IPS-15b (cell line): Measurements from ENCODE around the gene CIC.
A peak's percentile ranks its signal among the peaks of the same experiment; 100 is the strongest.

Experiments used
- H3K27me3 ChIP-seq: one replicate; pipeline ENCODE4 v1.6.1; 2013; ENCODE audit warnings: low read length; ENCODE audit not compliant: control insufficient read depth, insufficient read depth
- H3K36me3 ChIP-seq: one replicate; pipeline ENCODE4 v1.6.1; 2013; ENCODE audit warnings: low read length; ENCODE audit not compliant: control insufficient read depth, insufficient read depth
- H3K4me1 ChIP-seq: one replicate; pipeline ENCODE4 v1.6.1; 2013; ENCODE audit warnings: mild to moderate bottlenecking, low read length; ENCODE audit not compliant: control insufficient read depth, insufficient read depth
- H3K4me3 ChIP-seq: one replicate; pipeline ENCODE4 v1.5.1; 2013; ENCODE audit warnings: low read depth, low read length
- H3K9ac ChIP-seq: one replicate; pipeline ENCODE4 v1.6.1; 2013; ENCODE audit warnings: low read depth, mild to moderate bottlenecking, low read length
- H3K9me3 ChIP-seq: one replicate; pipeline ENCODE4 v1.6.1; 2013; ENCODE audit warnings: mild to moderate bottlenecking, low read length; ENCODE audit not compliant: control insufficient read depth, insufficient read depth

Gene CIC

DNA sequence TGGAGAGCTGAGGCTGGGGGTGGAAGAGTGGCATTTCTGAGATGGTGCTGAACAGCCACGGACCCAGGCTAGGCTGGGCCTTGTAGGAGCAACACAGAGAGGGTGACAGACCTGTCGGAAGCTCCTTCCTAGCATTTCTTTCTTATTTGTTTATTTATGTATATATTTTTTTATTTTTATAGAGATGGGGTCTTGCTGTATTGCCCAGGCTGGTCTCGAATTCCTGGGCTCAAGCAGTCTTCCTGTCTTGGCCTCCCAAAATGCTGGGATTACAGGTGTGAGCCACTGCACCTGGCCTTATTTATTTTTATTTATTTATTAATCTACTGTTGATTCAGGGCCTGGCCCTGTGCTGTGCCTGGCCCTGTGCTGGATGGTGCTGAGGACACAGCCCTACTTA lies 6.5 kb downstream of the CIC start:
- peaks cover 12% of the 10 kb centered on the region for H3K36me3 ChIP-seq
- H3K4me3 ChIP-seq: no peak overlapping the region

DNA sequence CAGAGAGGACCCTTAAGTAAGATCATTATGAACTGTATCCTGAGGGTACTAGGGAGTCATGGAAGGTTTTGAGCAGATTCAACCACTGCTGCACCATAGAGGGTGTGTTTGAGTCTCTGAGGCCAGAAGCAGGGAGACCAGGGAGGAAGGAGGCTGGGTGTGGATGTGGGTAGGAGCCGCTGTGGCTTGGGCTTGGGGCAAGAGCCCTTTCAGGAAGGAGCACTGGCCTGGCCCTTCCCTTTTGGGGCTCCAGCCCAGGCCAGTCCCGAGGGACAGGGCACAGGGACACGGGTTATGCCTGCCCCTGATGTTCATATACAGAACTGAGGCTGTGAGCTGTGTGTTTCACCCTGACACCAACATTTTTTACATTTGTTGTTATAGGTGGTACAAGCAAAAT lies 7.2 kb downstream of the CIC start:
- Histone ChIP-seq H3K9ac (no peak overlapping the region), H3K36me3 (peaks cover 12% of the 10 kb centered on the region), H3K9me3 (no peaks in the 10 kb centered on the region), H3K4me1 (peaks cover 3% of the 10 kb centered on the region), H3K4me3 (no peak overlapping the region), H3K27me3 (no peaks in the 10 kb centered on the region)

More for the DNA sequence above, 6.5 kb downstream of the CIC start:
- no peaks in the 10 kb centered on the region for H3K27me3 ChIP-seq
- no peaks in the 10 kb centered on the region for H3K9me3 ChIP-seq
- peaks cover 3% of the 10 kb centered on the region for H3K4me1 ChIP-seq
- H3K9ac ChIP-seq: no peak overlapping the region

DNA sequence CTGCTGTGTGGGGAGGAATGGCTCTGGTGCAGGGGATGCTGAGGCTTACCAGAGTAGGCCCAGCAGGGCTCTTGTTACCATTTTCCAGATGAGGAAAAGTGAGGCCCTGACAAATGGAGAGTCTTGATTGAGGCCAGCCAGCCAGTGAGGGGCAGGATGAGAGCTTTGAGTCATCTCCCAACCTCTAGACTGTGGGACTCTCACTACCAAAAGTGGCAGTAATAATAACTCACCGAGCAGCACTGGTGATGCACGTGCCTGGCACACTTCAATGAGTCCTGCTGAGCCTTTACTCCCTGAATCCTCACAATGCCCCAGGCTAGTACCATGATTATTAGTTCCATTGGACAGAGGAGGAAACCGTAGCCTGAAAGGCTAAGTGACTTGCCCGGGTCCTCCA lies 7.8 kb downstream of the CIC start:
- Histone ChIP-seq H3K4me1 (peaks cover 7% of the 10 kb centered on the region), H3K36me3 (peaks cover 12% of the 10 kb centered on the region), H3K9ac (no peak overlapping the region), H3K9me3 (no peaks in the 10 kb centered on the region), H3K27me3 (no peaks in the 10 kb centered on the region), H3K4me3 (no peak overlapping the region)

DNA sequence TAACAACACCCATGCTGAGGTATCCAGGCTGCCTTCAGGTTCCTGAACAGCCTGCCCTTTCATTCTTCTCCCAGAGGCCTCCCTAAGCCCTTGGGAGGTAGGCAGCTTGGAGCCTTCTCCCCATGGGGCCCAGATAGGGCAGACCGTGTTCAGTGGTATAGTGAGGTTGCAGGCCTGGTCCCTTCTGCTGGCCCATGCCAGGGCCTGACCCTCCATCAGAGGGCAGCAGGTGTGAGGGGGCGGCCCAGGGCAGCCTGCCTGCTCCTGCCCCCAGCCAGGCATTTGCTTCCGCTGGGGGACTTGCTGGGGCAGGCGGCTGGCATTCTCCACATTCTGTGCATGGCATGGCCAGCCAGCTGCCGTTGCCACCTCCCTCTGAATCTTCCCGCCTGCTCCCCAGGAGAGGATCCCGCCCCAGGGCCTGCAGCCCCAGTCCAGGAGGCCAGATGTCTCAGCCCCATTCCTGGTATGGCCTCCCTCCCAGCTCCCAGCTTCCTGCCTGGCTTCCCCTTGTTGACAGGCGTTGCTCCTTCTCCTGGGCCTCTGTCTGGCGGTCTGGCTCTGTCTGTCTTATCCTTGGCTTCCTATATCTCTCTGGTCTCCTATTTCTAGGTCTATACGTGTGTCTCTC lies 8.9 kb downstream of the CIC start:
- no peaks in the 10 kb centered on the region for H3K9me3 ChIP-seq
- no peaks in the 10 kb centered on the region for H3K27me3 ChIP-seq
- no peak overlapping the region for H3K9ac ChIP-seq
- H3K36me3 ChIP-seq: peaks cover 12% of the 10 kb centered on the region
- peaks cover 15% of the 10 kb centered on the region for H3K4me1 ChIP-seq
- H3K4me3 ChIP-seq: no peak overlapping the region

DNA sequence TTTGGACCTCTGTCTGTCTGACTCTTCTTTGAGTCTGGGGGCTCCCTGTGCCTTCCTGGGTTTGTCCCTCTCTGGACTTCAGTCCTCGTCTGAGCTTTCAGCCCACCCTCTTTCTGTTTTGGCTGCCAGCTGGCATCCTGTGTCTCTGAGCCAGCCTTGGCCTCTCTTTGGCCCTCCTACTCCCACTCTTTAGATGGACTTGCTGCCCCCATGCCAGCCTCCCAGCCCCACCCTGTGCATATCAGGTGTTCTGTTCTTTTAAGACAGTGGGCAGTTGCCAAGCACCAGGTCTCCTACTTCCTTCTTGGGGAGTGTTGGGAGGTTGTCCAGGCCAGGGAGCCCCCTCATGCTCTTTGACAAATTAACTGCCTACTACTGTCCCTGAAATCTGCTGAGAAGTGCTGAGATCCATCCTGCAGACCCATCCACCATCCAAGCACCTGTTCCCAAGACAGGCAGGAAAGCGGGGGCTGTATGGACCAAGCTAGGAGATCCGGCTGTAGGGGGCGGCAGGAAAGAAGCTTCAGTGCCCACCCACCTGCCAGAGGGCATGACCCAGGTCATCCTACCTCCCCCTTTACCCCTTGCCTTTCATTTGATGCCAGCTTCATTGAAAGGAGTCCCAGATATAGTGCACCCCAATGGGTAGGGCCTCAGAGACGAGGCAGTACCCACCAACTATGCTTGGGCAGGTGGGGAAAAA lies 9.6 kb downstream of the CIC start:
- Histone ChIP-seq H3K36me3 (peaks cover 6% of the 10 kb centered on the region), H3K9ac (no peak overlapping the region), H3K4me1 (peaks cover 20% of the 10 kb centered on the region)

DNA sequence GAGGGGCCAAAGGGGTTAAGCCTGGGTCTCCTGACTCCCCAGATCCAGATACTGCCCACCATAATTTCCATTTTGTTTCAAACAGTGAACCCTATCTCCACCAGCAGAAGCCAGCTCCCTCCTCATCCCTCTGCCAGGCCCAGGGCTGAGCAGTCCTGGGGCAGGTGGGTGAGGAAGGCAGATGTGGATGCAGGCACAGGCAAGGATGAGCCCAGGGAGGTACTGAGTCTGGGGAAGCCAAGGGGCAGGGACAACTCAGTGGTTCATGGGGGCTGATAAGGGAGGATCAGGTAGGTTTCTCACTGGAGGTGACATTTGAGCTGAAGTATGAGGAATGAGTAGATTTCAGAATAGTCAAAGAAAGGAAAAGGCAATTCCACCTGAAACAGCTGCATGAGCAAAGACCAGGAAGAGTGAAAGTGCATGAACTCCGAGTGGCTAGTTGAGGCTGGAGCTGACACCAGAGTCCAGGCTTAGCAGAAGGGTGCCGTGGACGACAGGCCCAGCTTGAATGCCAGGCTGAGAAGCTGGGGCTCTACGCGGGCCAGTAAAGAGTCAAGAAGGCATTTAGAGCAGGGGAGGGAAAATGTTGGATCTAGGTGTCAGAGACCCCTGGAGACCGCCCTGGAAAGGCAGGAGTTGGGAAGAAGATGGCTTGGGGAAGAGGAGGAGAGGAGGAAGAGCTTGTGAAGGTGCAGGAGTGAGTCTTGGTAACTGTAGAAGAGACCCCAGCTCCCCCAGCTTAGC lies 10.3 kb downstream of the CIC start:
- peaks cover 20% of the 10 kb centered on the region for H3K4me1 ChIP-seq
- peak overlapping the region; percentile 76 for H3K9ac ChIP-seq

More for the DNA sequence above, 9.6 kb downstream of the CIC start:
- Histone ChIP-seq H3K4me3 (no peak overlapping the region), H3K27me3 (no peaks in the 10 kb centered on the region), H3K9me3 (no peaks in the 10 kb centered on the region)

DNA sequence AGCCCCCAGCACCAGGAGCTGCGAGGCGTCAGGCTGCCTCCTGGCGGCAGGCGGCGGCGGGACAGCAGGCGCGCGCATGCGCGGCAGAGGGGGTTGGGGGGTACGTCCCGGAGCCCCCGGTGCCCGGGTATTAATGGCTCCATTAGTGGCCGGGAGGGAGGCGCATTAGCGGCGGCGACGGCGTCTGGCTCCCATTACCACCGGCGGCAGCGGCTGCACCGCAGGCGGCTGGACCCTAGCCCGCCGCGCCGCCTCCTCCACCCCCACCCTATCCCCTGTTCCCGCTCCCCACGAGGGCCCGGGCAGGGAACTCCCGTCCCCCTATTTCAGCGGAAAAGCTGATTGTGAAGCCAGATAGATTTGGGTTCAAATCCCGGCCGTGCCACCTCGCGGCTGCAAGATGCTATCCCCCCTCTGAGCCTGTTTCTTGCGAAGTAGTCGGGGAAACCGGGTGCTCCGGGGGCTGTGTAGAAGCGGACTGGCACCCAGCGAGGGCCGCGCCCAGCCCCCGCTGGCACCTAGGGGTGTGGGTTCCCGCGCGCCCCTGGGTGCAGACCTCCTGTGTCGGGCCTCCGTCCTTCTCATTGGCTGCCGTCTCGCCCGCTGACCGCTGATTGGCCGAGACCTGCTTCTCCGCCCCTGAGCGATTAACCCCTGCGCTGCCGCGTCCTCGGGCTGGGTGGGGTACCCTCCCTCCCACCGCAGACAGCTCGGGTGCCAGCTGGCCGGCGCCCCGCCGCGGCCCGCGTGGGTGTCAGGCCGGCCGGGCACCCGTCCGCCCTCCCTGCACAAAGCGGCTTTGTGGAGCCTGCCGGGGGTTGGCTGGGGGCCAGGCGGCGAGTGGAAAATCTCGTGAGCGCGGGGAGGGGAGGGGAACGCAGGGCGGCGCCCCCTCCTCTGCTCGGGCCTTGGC lies 11.1 kb downstream of the CIC start:
- Histone ChIP-seq H3K9ac (peak overlapping the region; percentile 76), H3K9me3 (no peaks in the 10 kb centered on the region), H3K4me1 (peaks cover 20% of the 10 kb centered on the region), H3K27me3 (no peaks in the 10 kb centered on the region), H3K36me3 (no peaks in the 10 kb centered on the region), H3K4me3 (peak overlapping the region; percentile 67)

More for the DNA sequence above, 10.3 kb downstream of the CIC start:
- H3K36me3 ChIP-seq: no peaks in the 10 kb centered on the region
- no peaks in the 10 kb centered on the region for H3K27me3 ChIP-seq
- no peaks in the 10 kb centered on the region for H3K9me3 ChIP-seq
- peak overlapping the region; percentile 67 for H3K4me3 ChIP-seq

DNA sequence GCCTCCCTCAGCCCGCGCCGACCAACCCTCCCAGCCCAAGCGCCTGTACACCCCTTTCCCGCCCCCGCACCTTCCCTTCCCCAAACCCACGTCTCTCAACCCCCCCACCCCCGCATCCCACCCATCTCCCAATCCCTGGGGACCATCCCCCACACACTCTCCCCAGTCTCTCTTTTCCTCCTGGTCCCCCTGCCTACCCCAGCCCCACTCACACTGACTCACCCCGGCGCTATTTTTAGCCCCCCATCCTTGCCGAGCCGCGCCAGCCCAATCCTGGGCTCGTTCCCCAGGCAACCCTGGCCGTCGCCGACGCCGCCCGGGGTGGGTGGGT lies 11.7 kb downstream of the CIC start:
- H3K27me3 ChIP-seq: no peaks in the 10 kb centered on the region
- no peak overlapping the region for H3K9ac ChIP-seq
- H3K4me1 ChIP-seq: peaks cover 22% of the 10 kb centered on the region
- peak overlapping the region; percentile 67 for H3K4me3 ChIP-seq
- no peaks in the 10 kb centered on the region for H3K36me3 ChIP-seq
- no peaks in the 10 kb centered on the region for H3K9me3 ChIP-seq

DNA sequence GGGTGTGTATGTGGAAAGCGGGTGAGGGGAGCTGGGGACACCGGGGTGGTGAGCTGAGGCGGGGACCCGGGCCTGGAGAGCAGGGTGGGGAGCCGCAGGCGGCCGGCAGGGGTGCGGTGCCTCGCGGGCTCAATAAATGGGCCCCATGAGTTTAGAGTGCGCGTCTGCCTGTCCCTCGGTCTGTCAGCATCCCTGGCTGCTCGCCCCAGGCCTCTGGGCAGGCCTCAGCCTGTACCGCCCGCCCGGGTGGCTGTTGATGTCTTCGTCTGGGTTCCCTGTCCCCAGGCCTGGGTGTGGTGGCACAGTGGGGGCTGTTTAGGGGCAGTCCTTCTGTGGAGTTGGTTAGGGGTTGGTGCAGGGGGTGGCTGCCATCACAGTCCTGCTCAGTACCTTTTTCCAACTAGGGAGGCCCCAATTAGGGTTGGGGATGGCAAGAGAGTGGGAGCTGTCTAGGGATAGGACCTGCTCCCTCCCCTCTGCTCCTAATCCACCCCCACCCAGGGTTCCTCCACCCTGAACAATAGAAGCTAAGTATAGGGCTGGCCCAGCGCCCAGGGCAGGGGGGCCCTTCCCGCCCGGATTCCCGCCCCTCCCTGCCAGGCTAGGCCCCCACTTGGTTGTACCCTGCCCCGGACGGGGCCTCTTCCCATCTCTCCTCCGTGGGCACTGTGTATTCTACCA lies 12.2 kb downstream of the CIC start:
- Histone ChIP-seq H3K9ac (no peak overlapping the region), H3K4me1 (peaks cover 22% of the 10 kb centered on the region)

DNA sequence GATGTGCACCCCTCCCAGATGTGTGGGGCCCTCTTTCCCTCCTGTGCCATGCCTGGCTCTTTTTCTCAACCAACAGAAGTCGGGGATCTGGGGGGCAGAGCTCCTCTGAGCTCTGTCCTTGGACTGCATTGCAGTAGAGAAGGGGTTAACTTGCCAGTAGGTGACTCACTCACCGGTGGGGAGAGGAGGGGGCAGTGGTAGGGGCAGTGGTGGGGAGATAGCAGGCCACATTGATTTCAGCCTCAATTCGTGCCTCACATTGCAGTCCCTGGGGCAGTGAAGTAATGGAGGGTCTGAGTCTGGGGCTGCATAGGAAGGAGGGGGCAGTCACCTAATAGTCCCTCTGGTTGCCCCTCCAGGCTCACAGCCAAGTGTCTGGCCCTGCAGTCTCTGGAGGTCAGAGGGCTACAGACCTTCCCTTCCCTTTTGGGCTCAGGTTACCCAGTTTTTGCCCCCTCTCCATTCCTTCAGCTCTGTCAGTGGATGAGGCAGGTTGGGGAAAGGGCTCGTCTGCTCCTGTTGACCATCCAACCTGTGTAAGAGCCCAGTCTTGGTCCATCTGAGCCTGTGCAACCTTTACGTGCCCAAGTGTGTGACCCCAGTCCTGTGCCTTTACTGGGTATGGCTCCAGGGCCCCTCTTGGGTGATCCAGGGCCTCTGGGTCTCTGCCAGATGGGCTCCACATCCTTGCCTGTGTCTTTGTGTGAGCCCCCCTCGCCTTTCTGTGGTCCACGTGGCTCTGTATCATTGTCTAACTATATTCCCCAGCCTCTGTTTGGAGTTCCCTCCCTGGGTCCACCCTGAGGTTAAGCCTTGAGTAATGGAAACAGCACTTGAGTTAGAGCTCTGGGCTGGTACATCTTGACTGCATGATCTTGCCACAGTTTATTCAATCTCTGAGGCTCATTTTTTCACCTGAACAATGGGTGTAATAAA lies 13.0 kb downstream of the CIC start:
- Histone ChIP-seq H3K9me3 (no peaks in the 10 kb centered on the region), H3K36me3 (peaks cover 5% of the 10 kb centered on the region), H3K9ac (no peak overlapping the region), H3K27me3 (no peaks in the 10 kb centered on the region), H3K4me1 (peaks cover 22% of the 10 kb centered on the region), H3K4me3 (peak overlapping the region; percentile 54)

More for the DNA sequence above, 12.2 kb downstream of the CIC start:
- peak overlapping the region; percentile 54 for H3K4me3 ChIP-seq
- no peaks in the 10 kb centered on the region for H3K36me3 ChIP-seq
- no peaks in the 10 kb centered on the region for H3K9me3 ChIP-seq
- no peaks in the 10 kb centered on the region for H3K27me3 ChIP-seq
